OCI-M2 (cell line): ENCODE data around the gene ASPG.

Experiments used
- DNase-seq: peaks from one replicate; lab custom pipeline; 2025; ENCODE audit not compliant: unreplicated experiment; lab: John Stamatoyannopoulos, UW

The ASPG gene

GRCh38 chr14:104085032-104085888 is at the start of gene ASPG:
TSS of gene ASPG (plus strand) at chr14:104085700. CDS start at chr14:104085771, 71 bp downstream.
- no peak for DNase-seq

- DNase-seq, result no peak
These were observed 49.3 kb upstream of the ASPG start for GRCh38 chr14:104036212-104036611.

- no peak for DNase-seq
These were observed 48.4 kb upstream of the ASPG start for GRCh38 chr14:104037074-104037473.

- DNase-seq, result no peak
These were observed 47.6 kb upstream of the ASPG start for GRCh38 chr14:104037903-104038302.

- no peak for DNase-seq
These were observed 46.3 kb upstream of the ASPG start for GRCh38 chr14:104039214-104039613.

- no peak for DNase-seq
These were observed 45.0 kb upstream of the ASPG start for GRCh38 chr14:104040539-104040938.

- no peak for DNase-seq
These were observed 43.9 kb upstream of the ASPG start for GRCh38 chr14:104041430-104042104.

GRCh38 chr14:104044016-104044415 is 41.5 kb upstream of the ASPG start:
- DNase-seq, result no peak

- DNase-seq, result no peak
These were observed 37.7 kb upstream of the ASPG start for GRCh38 chr14:104047761-104048160.

GRCh38 chr14:104048758-104049507 is 36.6 kb upstream of the ASPG start:
- no peak for DNase-seq

- DNase-seq, result no peak
These were observed 35.8 kb upstream of the ASPG start for GRCh38 chr14:104049576-104050240.

- DNase-seq, result no peak
These were observed 34.2 kb upstream of the ASPG start for GRCh38 chr14:104051092-104051813.

- no peak for DNase-seq
These were observed 31.1 kb upstream of the ASPG start for GRCh38 chr14:104054222-104054905.

- no peak for DNase-seq
These were observed 23.2 kb upstream of the ASPG start for GRCh38 chr14:104062281-104062680.

GRCh38 chr14:104064003-104064402 is 21.5 kb upstream of the ASPG start:
- no peak for DNase-seq

GRCh38 chr14:104066279-104066678 is 19.2 kb upstream of the ASPG start:
- DNase-seq, result no peak

- no peak for DNase-seq
These were observed 18.7 kb upstream of the ASPG start for GRCh38 chr14:104066719-104067295.

- no peak for DNase-seq
These were observed 16.0 kb upstream of the ASPG start for GRCh38 chr14:104069541-104069940.

GRCh38 chr14:104072586-104072985 is 12.9 kb upstream of the ASPG start:
- no peak for DNase-seq

- DNase-seq, result no peak
These were observed 11.7 kb upstream of the ASPG start for GRCh38 chr14:104073764-104074163.
